HT1080 (cell line): Measurements from ENCODE around the gene SCFD2. TPM values are rescaled to one million over a fixed set of nuclear protein-coding genes. Genes with fewer than 3 reads are reported as not detected.
A peak's percentile ranks its signal among the peaks of the same experiment; 100 is the strongest.
"Not testable (repeated sequence)": the region's sequence is repeated elsewhere in the genome, so short reads cannot be mapped to it uniquely, and the experiment has no call there.

Experiments
- DNase-seq: peaks from one replicate; pipeline ENCODE4 v3.0.0-alpha.2; 2015; ENCODE audit warnings: low read depth
- total RNA-seq: library from RNA; depleted of rRNA; stranded (reverse); fragments of >200 nt; shearing (Covaris generic); gene quantifications from 2 replicates; pipeline ENCODE4 v1.2.3, GENCODE V29; 2014

SCFD2 gene
- total RNA-seq, 1 experiment from 2014 or later = 28.0 TPM

GRCh38 chr4:53267026-53267425 lies 98.8 kb downstream of the SCFD2 start:
- no peak for DNase-seq

- DNase-seq = not testable (repeated sequence)
Observed at GRCh38 chr4:53255986-53256385, 109.9 kb downstream of the SCFD2 start.

GRCh38 chr4:53240573-53240972 lies 125.3 kb downstream of the SCFD2 start:
- no peak for DNase-seq

- not testable (repeated sequence) for DNase-seq
Observed at GRCh38 chr4:53238352-53238751, 127.5 kb downstream of the SCFD2 start.

GRCh38 chr4:53237811-53238210 lies 128.1 kb downstream of the SCFD2 start:
- DNase-seq = not testable (repeated sequence)

GRCh38 chr4:53236624-53237023 lies 129.2 kb downstream of the SCFD2 start:
- not testable (repeated sequence) for DNase-seq

GRCh38 chr4:53235547-53235946 lies 130.3 kb downstream of the SCFD2 start:
- no peak for DNase-seq

GRCh38 chr4:53234669-53235068 lies 131.2 kb downstream of the SCFD2 start:
- no peak for DNase-seq

GRCh38 chr4:53234111-53234510 lies 131.8 kb downstream of the SCFD2 start:
- DNase-seq = no peak

- DNase-seq = no peak
Observed at GRCh38 chr4:53233114-53233795, 132.6 kb downstream of the SCFD2 start.

GRCh38 chr4:53232371-53232770 lies 133.5 kb downstream of the SCFD2 start:
- no peak for DNase-seq

GRCh38 chr4:53228036-53228435 lies 137.8 kb downstream of the SCFD2 start:
- no peak for DNase-seq

- no peak for DNase-seq
Observed at GRCh38 chr4:53227451-53227850, 138.4 kb downstream of the SCFD2 start.

- no peak for DNase-seq
Observed at GRCh38 chr4:53221832-53222480, 143.9 kb downstream of the SCFD2 start.

GRCh38 chr4:53219148-53219547 lies 146.7 kb downstream of the SCFD2 start:
- not testable (repeated sequence) for DNase-seq

- DNase-seq = no peak
Observed at GRCh38 chr4:53208753-53209152, 157.1 kb downstream of the SCFD2 start.

- DNase-seq = no peak
Observed at GRCh38 chr4:53205970-53206369, 159.9 kb downstream of the SCFD2 start.

GRCh38 chr4:53199356-53199755 lies 166.5 kb downstream of the SCFD2 start:
- DNase-seq = no peak

- no peak for DNase-seq
Observed at GRCh38 chr4:53197772-53198142, 168.1 kb downstream of the SCFD2 start.

GRCh38 chr4:53196882-53197771 lies 168.7 kb downstream of the SCFD2 start:
- peak; percentile 68 for DNase-seq

GRCh38 chr4:53195815-53196661 lies 169.8 kb downstream of the SCFD2 start:
- DNase-seq = no peak
